HG03103 (cell line): ENCODE results near the gene FBH1.
A peak's percentile ranks its signal among the peaks of the same experiment; 100 is the strongest.
"Not testable (repeated sequence)": the region's sequence is repeated elsewhere in the genome, so short reads cannot be mapped to it uniquely, and the experiment has no call there.

ENCODE experiments used
- ATAC-seq: cut with Tn5 transposase; IDR thresholded peaks from one replicate; pipeline ENCODE4 v1.9.1; 2021; ENCODE audit warnings: low read depth; ENCODE audit not compliant: unreplicated experiment

FBH1 gene

DNA sequence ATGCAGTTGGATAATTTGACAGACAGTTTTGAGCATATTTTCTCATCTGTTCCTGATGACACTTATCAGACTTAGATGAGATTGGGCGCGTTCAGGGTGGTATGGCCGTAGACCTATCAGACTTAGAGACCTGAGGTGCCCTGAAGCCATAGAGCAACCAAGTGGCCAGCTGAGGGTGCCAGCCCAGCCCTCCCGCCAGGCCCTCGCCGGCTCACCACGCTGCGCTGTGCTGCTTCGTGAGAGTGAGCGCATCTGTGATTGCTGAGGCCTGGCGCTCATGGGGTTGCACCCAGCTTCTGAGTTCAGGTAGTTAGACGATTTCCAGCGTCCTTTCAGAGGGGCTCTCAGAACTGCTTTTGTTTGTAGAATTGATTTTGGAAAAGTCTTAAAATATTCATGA, 10.2 kb downstream of the FBH1 start:
- ATAC-seq = no peak

DNA sequence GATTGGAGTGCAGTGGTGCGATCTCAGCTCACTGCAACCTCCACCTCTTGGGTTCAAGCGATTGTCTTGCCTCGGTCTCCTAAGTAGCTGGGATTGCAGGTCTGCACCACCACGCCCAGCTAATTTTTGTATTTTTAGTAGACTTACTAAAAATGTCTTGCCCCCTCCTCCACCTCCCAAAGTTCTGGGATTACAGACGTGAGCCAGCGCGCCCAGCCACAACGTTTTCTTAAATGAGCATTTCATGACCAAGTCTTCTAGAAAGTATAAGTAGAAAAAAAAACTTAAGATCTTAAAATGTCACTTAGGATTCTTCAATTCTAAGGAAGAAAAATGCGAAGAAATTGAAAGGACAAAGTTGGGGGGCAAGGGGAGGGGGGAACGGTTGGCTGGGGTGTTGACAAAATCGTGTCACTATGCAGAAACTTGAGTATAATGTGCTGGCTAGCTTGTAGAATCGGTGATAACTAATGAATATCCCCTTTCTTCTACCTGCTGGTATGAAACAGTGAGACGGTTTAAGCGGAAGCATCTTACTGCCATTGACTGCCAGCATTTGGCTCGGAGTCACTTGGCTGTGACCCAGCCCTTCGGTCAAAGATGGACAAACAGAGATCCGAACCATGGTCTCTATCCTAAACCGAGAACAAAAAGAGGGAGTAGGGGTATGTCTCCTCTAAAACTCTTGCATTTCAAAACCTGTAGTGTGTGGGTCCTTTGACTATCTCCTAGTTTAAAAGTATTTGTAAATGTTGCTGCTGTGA, 12.7 kb downstream of the FBH1 start:
- ATAC-seq = no peak

DNA sequence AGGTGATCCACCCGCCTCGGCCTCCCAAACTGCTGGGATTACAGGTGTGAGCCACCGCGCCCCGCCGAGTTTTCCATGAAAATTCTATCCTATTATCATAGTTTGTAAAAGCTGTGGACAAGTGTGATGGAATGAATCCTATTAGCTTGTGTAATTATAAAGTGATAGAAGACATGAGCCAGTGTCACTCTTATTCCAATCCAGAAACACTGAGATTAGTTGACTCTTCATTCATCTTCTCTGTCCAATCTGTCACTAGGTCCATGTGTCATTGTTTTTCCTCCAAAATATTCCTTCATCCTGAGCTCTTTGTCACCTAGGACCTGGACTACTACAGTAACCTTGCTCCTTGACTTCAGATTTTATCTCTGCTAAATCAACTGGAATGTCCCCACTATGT, 13.5 kb downstream of the FBH1 start:
- ATAC-seq = no peak

DNA sequence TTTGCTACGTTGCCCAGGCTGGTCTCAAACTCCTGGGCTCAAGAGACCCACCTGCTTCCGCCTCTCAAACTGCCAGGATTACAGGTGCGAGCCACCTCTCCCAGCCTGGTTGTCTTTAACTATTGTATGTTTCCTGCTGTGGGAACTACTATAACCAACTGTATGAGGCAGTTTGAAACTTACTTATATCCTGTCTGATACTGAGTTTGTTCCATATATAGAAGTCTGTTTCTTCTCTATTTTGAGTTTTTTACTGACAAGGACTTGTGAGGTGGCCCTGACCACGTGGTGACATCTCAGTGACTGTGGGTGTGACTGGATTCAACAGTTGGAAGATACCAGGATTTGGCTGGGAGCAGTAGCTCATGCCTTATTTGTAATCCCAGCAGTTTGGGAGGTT, 14.2 kb downstream of the FBH1 start:
- peak; percentile 97 for ATAC-seq

DNA sequence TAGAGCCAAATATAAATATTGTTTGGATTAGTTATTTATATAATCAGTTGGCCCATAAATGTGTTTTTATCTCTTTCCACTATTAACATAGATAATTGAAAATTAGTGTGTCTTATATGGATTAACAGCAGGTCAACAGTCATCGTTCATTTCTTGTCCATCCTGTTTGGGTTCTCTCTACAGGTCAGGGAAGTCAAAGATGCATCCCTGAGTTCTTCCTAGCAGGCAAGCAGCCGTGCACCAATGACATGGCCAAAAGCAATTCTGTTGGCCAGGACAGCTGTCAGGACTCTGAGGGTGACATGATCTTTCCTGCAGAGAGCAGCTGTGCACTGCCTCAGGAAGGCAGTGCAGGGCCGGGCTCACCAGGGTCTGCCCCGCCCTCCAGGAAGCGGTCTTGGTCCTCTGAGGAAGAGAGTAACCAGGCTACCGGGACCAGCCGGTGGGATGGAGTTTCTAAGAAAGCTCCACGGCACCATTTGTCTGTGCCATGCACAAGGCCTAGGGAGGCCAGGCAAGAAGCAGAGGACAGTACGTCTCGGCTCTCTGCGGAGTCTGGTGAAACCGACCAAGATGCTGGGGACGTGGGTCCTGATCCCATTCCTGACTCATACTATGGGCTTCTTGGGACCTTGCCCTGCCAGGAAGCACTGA, 15.9 kb downstream of the FBH1 start:
- no peak for ATAC-seq

DNA sequence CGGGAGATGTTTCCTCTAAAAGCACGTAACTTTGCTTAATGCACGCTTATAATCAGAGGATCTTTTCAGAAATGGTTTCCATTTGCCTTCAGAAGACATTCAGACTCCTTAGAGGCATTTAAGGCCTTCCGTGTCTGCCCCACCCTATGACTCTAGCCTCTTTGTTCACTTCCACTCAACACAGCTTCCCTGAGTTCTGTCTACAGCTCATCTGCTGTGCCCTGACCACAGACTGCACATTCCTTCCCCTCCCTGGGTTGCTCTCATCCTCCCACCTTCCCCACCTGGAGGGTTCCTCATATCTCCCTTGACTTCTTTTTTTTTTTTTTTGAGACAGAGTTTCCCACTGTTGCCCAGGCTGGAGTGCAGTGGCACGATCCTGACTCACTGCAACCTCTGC, 16.6 kb downstream of the FBH1 start:
- ATAC-seq = no peak

DNA sequence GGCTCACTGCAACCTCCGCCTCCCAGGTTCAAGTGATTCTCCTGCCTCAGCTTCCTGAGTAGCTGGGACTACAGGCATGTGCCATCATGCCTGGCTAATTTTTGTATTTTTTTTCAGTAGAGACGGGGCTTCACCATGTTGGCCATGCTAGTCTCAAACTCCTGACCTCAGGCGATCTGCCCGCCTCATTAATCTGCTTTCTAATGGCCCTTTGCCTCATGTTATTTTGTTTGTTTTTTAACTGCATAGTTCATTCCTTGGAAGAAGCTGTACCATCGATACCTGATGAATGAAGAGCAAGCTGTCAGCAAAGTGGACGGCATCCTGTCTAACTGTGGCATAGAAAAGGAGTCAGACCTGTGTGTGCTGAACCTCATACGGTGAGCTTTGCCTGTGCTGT, 18.6 kb downstream of the FBH1 start:
- not testable (repeated sequence) for ATAC-seq

DNA sequence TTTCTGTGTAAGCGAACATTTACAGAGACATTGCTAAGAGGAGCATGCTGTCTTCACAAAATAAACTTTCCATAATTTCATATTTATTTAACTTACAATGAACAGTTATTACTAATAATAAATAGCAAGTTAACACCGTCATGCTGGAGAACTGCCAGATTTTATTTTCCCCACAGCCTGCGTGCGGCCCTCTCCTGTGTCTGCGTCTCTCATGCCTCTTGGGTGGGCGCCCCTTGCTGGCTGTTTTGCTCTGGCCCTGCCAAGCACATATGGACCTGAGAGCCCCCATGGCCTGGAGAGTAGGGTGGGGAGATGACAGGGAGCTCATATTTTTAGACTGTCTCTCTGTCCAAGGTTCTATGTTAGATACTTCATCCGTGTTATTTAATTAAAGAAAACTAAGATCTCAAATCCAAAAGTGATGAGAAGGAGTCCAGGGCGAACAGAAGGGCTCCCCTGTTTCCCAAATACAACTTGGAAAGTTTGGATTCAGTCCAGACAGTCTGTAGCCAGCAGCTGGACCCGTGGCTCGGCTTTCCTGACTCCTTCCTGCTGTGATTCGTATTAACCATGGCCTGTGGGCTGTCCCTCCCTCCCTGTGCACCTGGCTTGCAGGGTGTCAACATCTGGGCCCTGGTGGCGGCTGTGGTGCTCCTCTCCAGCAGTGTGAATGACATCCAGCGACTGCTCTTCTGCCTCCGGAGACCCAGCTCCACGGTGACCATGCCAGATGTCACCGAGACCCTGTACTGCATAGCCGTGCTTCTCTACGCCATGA, 20.5 kb downstream of the FBH1 start:
- ATAC-seq = no peak

DNA sequence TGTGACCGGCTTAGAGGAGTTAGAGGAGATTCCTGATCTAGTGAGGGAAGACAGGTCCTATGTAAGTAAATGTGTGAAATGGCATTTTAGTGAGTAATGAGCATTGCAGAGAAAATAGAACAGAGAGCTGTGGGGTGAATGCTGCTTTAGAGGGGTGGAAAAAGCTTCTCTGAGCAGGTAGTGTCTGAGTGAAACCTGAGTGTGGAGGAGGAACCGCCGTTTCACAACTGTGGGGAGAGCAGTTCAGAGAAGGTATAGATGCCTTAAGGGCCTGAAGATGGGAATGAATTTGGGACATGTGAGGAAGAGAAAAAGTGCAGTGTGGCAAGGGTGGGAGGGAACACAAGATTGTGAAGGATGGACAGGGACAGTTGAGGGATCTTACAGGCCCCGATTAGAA, 21.6 kb downstream of the FBH1 start:
- no peak for ATAC-seq

DNA sequence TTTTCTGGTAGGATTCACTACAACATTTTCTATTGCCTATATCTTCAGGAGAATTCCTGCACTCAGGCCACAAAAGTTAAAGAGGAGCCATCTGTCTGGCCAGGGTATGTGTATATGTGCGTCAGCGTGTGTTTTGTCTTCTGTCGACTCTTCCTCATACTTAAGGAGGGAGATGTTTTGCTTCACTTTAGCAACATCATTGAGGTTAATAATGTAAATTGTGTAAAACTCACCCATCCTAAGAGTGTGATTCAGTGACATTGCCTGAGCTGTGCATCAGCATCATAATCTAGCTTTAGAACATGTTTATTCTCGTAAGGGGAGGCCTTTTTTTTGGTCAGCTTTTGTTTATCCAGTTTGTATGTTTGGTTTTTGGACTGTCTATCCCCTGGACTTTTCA, 23.7 kb downstream of the FBH1 start:
- ATAC-seq = no peak

DNA sequence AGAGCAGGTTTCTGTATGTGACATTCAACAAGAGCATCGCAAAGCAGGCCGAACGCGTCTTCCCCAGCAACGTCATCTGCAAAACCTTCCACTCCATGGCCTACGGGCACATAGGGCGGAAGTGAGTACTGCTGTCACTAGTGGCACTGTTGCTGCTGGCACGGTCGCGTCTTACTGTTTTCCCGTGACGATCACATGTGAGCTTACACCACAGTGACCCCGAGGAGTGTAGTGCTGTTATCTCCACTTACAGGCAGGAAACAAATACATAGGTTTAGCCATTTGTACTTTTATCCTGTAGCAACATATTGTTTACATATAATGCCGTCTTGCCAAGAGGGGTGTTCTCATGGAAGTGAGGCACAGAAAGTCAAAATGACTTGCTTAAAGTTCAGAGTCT, 25.4 kb downstream of the FBH1 start:
- ATAC-seq = no peak

DNA sequence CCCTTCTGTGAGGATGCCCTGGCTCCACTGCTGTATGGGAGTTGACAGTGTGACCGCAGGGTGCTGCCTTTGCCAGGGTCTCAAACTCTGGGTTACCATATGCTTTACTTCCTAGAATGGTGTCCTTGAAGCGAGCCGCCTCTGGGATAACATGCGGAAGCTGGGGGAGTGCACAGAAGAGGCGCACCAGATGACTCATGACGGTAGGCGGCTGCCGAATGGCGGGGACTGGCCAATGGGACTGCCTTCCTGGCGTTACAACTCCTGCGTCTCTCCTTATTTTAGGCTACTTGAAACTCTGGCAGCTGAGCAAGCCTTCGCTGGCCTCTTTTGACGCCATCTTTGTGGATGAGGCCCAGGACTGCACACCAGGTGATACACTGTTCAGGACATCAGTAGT, 27.3 kb downstream of the FBH1 start:
- ATAC-seq = no peak

DNA sequence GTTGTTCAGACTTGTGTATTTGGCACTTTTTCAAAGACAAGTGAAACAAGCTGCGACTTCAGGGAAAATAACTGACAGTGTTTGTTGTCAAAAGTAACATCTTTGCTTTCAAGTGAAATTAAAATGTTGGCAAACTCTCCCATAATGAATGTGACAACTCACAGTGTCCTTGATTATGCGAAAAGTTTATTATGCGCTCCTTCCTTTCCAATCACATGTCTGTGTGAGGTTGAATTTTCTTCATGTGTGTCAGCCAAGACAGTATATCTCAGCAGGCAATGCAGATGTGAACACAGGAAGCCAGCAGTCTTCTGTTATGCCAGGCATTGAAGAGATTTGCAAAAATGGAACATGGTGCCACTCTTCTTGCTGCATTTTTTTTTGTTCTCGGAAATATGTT, 28.7 kb downstream of the FBH1 start:
- ATAC-seq = no peak

DNA sequence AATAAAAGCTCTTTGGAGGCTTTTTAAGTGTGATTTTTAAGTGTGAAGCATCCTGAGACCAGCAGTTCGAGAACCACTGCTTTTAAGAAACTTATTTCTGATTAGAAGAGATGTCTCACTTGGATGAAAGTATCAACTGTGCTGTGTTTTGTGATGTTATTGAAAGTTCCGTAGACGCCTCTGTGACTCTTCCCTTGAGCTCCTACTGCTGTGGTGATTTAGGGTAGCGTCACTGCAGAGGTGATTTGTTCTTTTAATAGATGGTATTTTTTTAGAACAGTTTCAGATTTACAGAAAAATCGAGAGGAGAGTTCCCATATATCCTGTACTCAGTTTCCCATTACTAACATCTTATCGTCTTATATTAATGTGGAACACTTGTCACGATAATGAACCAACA, 29.5 kb downstream of the FBH1 start:
- no peak for ATAC-seq

DNA sequence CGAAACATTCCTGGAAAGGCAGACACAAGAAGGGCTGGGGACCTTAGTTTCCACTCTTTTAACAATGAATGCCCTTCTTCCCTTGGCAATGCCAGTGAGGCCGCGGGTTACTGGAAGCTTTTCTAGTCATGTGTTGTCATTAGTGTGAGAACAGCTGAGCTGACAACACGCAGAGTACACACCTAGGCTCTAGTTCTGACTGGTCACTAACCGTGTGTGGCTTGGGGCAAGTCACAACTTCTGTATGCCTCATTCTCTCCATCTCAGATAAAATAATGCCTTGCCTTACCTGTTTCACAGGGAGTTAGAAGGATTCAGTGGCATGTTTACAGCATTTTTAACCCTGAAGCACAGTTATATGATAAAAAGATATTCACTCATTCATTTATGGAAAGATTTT, 31.7 kb downstream of the FBH1 start:
- no peak for ATAC-seq

DNA sequence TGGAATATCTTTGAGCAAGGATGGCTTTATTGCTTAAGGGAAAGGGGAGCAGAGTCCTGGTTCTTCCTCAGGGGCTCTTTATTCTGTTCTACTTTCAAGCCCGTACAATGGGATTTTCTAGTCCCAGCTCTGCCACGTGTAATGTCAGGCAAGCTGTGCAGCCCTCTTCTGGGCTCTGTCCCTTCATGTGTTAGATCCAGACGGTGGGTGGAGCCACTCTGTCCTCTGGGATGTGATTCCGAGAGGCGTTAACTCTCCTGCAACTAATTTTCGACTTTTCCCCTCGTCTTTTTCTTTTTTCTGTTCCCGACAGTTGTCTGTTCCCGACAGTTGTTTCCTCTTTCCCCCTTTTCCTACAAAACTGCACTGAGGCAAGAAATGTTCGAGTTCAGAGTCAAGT, 34.8 kb downstream of the FBH1 start:
- ATAC-seq = no peak

DNA sequence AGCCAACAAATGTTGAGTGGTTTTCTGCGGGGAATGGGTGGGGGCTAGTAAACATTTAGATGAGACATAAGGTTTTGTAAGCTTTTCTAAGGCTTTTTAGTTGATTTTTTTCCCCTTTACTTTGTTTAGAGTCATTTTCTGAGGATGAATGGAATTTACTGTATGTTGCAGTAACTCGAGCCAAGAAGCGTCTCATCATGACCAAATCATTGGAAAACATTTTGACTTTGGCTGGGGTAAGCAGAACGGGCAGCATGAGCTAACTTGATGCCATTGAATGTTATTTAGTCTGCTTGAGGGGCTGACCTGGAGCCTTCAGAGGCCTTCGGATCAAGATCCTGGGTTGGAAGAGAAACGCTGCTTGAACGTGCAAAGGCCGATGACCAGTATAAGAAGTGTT, 37.3 kb downstream of the FBH1 start:
- no peak for ATAC-seq

DNA sequence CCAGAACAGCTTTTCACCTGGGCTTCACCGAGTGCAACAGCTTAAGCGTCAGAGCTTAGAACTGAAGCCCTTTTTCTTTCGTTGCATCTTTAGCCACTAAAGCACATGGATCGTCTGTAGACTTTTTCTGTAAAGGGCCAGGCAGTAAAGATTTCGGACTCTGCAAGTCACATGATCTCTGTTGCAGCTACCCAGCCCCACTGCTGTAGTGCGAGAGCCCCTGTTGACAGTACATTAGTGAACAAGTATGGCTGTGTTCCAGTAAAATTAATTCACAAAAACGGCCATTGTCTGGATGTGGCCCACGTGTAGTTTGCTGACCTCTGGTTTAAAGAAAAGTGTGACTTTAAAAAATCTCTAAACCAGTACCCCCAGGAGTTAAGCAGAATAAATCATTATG, 39.4 kb downstream of the FBH1 start:
- ATAC-seq = no peak

DNA sequence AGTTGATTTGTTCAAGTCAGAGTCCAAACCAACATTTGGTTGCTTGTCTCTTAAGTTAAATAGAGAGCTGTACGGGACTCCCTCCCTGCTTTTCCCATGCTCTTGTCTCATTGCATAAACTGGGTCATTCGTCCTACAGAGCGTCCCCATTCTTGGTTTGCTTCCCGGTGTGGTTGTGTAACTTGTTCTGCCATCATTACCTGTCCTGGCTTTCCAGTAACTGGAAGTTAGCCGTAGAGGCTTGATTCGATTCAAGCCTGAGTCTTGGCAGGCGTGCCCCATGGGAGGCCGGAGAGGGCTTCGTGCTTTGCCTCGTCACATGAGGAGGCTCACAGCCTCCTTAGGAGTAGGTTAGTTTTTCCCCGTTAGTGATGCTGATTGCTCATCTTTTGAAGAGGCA, 40.2 kb downstream of the FBH1 start:
- no peak for ATAC-seq

DNA sequence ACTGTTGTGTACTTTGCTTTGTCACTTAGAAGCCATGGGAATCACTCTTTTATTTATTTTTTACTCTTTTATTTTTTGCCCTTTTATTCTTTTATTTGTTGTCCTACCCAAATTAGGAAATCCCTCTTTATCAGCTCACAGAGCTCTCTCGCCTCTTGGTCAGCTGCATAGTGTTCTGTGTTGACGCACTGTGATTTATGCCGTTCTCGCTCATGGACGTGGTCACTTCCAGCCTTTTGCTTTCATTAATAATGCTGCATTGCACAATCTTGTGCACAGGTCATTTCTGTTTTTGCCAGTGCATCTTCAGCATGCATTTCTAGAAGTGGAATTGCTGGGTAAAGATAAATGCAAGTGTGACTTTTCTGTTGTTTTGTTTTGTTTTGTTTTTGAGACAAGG, 42.3 kb downstream of the FBH1 start:
- ATAC-seq = no peak

DNA sequence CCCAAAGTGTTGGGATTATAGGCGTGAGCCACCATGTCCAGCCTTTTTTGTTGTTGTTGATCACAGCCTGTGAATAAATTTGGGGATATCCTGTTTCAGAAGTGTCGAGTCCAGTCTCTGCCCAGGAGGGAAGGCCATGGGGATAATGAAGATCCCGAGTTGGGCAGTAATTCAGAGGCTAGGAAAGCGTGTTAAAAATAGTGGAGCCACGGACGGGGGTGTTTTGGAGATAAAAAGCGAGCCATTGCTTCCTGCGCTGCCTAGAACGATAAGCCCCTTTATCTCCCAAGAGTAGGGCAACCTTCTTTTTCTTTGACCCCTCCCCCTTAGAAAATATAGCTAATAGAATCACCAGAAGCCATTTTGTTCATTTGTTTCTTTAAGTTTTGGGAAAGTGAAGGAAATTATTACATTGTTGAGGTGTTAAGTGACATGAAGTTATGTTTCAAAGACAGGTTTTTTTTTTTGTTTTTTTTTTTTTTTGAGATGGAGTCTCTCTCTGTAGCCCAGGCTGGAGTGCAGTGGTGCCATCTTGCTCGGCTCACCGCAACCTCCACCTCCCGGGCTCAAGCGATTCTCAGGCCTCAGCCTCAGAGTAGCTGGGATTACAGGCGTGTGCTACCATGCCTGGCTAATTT, 44.0 kb downstream of the FBH1 start:
- no peak for ATAC-seq
